Measurements from ENCODE around the gene FGF8. TPM values are rescaled to one million over a fixed set of nuclear protein-coding genes. Genes with fewer than 3 reads are reported as not detected.

Gene FGF8
- total and polyA plus RNA-seq, 2 of the 13 experiments (the other 11 are each of a cell fraction or from before 2014, with no cell fraction given), result not detected

DNA sequence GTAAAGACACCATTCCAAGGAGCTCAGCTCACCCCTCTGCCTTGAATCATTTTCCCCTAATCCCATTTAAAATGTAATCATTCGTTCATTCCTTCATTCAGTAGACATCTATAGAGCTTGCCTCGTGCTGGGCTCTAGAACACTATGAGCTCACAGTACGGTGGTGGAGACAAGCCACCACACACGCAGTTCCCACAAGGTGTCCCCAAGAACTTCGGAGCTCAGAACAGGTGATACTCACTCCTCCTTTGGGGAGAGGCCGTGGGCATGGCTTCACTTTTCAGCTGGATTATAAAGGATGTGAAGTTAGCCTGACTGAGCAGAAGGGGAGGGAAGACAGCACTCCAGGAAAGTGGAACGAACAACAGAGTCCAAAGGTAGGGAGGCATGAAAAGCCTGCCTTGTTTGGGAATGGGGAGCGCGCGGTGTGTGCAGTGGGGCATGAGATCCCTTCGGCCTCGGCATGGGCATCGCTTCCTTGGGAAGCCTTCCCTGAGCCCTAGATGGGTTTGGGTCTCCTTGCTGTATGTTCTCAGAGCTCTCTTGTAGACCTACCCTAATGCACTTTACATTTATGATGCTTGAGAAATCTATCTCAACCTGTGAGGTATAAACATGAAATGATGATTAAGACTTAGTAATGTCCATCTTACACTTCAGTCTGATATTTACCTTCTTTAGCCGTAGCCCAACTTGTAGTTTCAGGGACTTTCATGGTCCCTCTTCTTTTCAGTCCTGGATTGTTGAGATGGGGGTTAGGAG is 43.1 kb upstream of the FGF8 start (continued):
- no peak for TF ChIP-seq HNF1A (IDR thresholded peaks at IDR 0.05; ENCODE audit: low read depth)
- no peak for TF ChIP-seq HNF1A (CRISPR knock-in tag; IDR thresholded peaks at IDR 0.05; ENCODE audit: borderline replicate concordance)
- no peak for TF ChIP-seq RFXANK (CRISPR knock-in tag; IDR thresholded peaks at IDR 0.05)
- no peak for TF ChIP-seq JUNB (CRISPR knock-in tag; IDR thresholded peaks at IDR 0.05; ENCODE audit: borderline replicate concordance)
- no peak for TF ChIP-seq REL (CRISPR knock-in tag; conservative IDR thresholded peaks at IDR 0.05)
- TF ChIP-seq PBX2 (CRISPR knock-in tag; IDR thresholded peaks at IDR 0.05), result no peak
- no peak for TF ChIP-seq SOX6 (IDR thresholded peaks at IDR 0.05)
- no peak for TF ChIP-seq SOX6 (CRISPR knock-in tag; IDR thresholded peaks at IDR 0.05)
- TF ChIP-seq, protein P1, sequence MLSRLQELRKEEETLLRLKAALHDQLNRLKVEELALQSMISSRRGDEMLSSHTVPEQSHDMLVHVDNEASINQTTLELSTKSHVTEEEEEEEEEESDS (CRISPR knock-in tag; IDR thresholded peaks at IDR 0.05; ENCODE audit: borderline replicate concordance), result no peak
- no peak for TF ChIP-seq ZNF33A (CRISPR knock-in tag; IDR thresholded peaks at IDR 0.05; ENCODE audit: borderline replicate concordance)
- no peak for TF ChIP-seq MIXL1 (CRISPR knock-in tag; IDR thresholded peaks at IDR 0.05)
- TF ChIP-seq ZKSCAN1 (IDR thresholded peaks at IDR 0.05; ENCODE audit: low read length), result no peak
- TF ChIP-seq ZNF251 (CRISPR knock-in tag; IDR thresholded peaks at IDR 0.05), result no peak
- no peak for TF ChIP-seq DPF2 (CRISPR knock-in tag; IDR thresholded peaks at IDR 0.05; ENCODE audit: borderline replicate concordance, low read depth)
- no peak for TF ChIP-seq MXD1 (CRISPR knock-in tag; IDR thresholded peaks at IDR 0.05)
- TF ChIP-seq, protein P2, sequence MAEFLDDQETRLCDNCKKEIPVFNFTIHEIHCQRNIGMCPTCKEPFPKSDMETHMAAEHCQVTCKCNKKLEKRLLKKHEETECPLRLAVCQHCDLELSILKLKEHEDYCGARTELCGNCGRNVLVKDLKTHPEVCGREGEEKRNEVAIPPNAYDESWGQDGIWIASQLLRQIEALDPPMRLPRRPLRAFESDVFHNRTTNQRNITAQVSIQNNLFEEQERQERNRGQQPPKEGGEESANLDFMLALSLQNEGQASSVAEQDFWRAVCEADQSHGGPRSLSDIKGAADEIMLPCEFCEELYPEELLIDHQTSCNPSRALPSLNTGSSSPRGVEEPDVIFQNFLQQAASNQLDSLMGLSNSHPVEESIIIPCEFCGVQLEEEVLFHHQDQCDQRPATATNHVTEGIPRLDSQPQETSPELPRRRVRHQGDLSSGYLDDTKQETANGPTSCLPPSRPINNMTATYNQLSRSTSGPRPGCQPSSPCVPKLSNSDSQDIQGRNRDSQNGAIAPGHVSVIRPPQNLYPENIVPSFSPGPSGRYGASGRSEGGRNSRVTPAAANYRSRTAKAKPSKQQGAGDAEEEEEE (CRISPR knock-in tag; IDR thresholded peaks at IDR 0.05; ENCODE audit: borderline replicate concordance), result no peak
- no peak for TF ChIP-seq ZNF326 (CRISPR knock-in tag; IDR thresholded peaks at IDR 0.05; ENCODE audit: borderline replicate concordance)
- no peak for TF ChIP-seq ZZZ3 (CRISPR knock-in tag; IDR thresholded peaks at IDR 0.05; ENCODE audit: borderline replicate concordance)
- no peak for TF ChIP-seq PAF1 (CRISPR knock-in tag; IDR thresholded peaks at IDR 0.05)
- 0 out of 2 replicates have a peak, but pooled peaks have one; percentile 23 for TF ChIP-seq ZNF816 (CRISPR knock-in tag; IDR thresholded peaks at IDR 0.05; ENCODE audit: borderline replicate concordance)
